Left cardiac atrium (tissue), 4 donors: ENCODE measurements around the gene MED25. TPM values are rescaled to one million over a fixed set of nuclear protein-coding genes. Genes with fewer than 3 reads are reported as not detected.

Source experiments
- ATAC-seq, 2 donors: fragments of 200-7000 bp; cut with Tn5 transposase; one replicate each; pipeline ENCODE4 v1.9.1; 2020; ENCODE audit warnings: mild to moderate bottlenecking in 2 of 2, moderate library complexity in 2 of 2
- DNase-seq: peaks from one replicate; pipeline ENCODE4 v3.0.0-alpha.2; 2020
- intact Hi-C, 2 donors: fragments of 100-400 bp; cut with DNase I; formaldehyde crosslinking; loops; one replicate each; pipeline versions ENCODE4 v1.14.1 to v1.15.1; 2022 to 2023
- total RNA-seq, 2 donors: library from RNA; stranded (reverse); fragmentation: NEBNext Ultra II Directional; extraction: Animal tissue kit (Norgen Biotek cat#: 25700); gene quantifications; one replicate each; pipeline ENCODE4 v1.2.1, GENCODE V29; 2021
- donor health status: DM: no; HTN: yes; CAD: no.
- donor health status: DM: no; HTN: yes; CAD: no; lungs with severe emphysema.
- donor health status: DM: yes; HTN: yes; CAD: no.
- donor health status: Dilated cardiomyopathy.

The MED25 gene
- total RNA-seq, 2 donors from 2014 or later = 48.7 to 55.6 TPM

GRCh38 chr19:49832556-49832955 lies 14.5 kb downstream of the MED25 start:
- intact Hi-C loops = no loop called here
- no peak for DNase-seq
- ATAC-seq = no peak

GRCh38 chr19:49833599-49833998 lies 15.5 kb downstream of the MED25 start:
- no peak for DNase-seq
- no peak for ATAC-seq
- intact Hi-C loops = no loop called here

GRCh38 chr19:49835562-49835961 lies 17.5 kb downstream of the MED25 start:
- no peak for DNase-seq
- intact Hi-C loops = no loop called here
- no peak for ATAC-seq

GRCh38 chr19:49836176-49837008 lies 18.3 kb downstream of the MED25 start:
- DNase-seq = no peak
- no peak for ATAC-seq

GRCh38 chr19:49837009-49837310 lies 18.9 kb downstream of the MED25 start:
- no peak for ATAC-seq
- intact Hi-C loops = no loop called here
- DNase-seq = no peak

More at GRCh38 chr19:49836176-49837008, 18.3 kb downstream of the MED25 start:
- intact Hi-C loops = no loop called here

- intact Hi-C loops = no loop called here
- no peak for DNase-seq
- ATAC-seq = no peak
Observed at GRCh38 chr19:49837425-49837824, 19.3 kb downstream of the MED25 start.

GRCh38 chr19:49838885-49839588 lies 20.9 kb downstream of the MED25 start:
- ATAC-seq (peak; percentile 12 to 28), DNase-seq (no peak)
- intact Hi-C loops = no loop called here

GRCh38 chr19:49839713-49840112 lies 21.6 kb downstream of the MED25 start:
- intact Hi-C loops = no loop called here
- DNase-seq = no peak

GRCh38 chr19:49840321-49840720 lies 22.2 kb downstream of the MED25 start:
- ATAC-seq (no peak), DNase-seq (no peak)
- intact Hi-C loops = no loop called here

More at GRCh38 chr19:49839713-49840112, 21.6 kb downstream of the MED25 start:
- ATAC-seq = no peak

GRCh38 chr19:49840736-49841249 lies 22.7 kb downstream of the MED25 start:
- no peak for ATAC-seq
- intact Hi-C loops = no loop called here
- DNase-seq = no peak

- DNase-seq (no peak), ATAC-seq (no peak)
- intact Hi-C loops = no loop called here
Observed at GRCh38 chr19:49843265-49843664, 25.2 kb downstream of the MED25 start.

GRCh38 chr19:49844138-49845095 lies 26.3 kb downstream of the MED25 start:
- no peak for DNase-seq
- intact Hi-C loops = no loop called here
- ATAC-seq = no peak

- intact Hi-C loops = no loop called here
- DNase-seq (no peak), ATAC-seq (no peak)
Observed at GRCh38 chr19:49845414-49845813, 27.3 kb downstream of the MED25 start.

GRCh38 chr19:49846408-49846807 lies 28.3 kb downstream of the MED25 start:
- intact Hi-C loops = no loop called here
- DNase-seq = no peak
- no peak for ATAC-seq

- intact Hi-C loops = no loop called here
- ATAC-seq (no peak), DNase-seq (no peak)
Observed at GRCh38 chr19:49847731-49848696, 29.9 kb downstream of the MED25 start.

GRCh38 chr19:49848938-49849337 lies 30.8 kb downstream of the MED25 start:
- DNase-seq = no peak
- intact Hi-C loops = no loop called here
- no peak for ATAC-seq

GRCh38 chr19:49849433-49850220 lies 31.5 kb downstream of the MED25 start:
- DNase-seq (no peak), ATAC-seq (no peak)
- intact Hi-C loops = loop anchor here in 1 of 2 donors (5.0 kb wide), 1 partner anchor 32 kb away; the partner anchor contains the start of gene MED25

GRCh38 chr19:49850221-49850486 lies 32.1 kb downstream of the MED25 start:
- DNase-seq = no peak
- ATAC-seq = peak in 1 of 2 donors; percentile 1
- intact Hi-C loops = loop anchor here in 1 of 2 donors (5.0 kb wide), 1 partner anchor 33 kb away; the partner anchor contains the start of gene MED25
